ENCODE measurements around the gene ADORA1. TPM values are rescaled to one million over a fixed set of nuclear protein-coding genes. Genes with fewer than 3 reads are reported as not detected.

Gene ADORA1
- total RNA-seq, 2 experiments from 2014 or later, result not detected

- Histone ChIP-seq H3K27ac (ENCODE audit: low read depth, low read length, poor library complexity, severe bottlenecking) (no peak overlapping the region), H3K79me2 (ENCODE audit: insufficient read depth, low read depth, low read length) (no peaks in the 10 kb centered on the region), H2AFZ (ENCODE audit: low read length) (no peak overlapping the region), H3K9me3 (ENCODE audit: low read length) (peaks cover under 1% of the 10 kb centered on the region; the same call in 1 of the 2 replicates), H4K20me1 (ENCODE audit: insufficient read depth, low read length) (no peaks in the 10 kb centered on the region), H3K9me2 (ENCODE audit: insufficient read depth, low read length) (no peaks in the 10 kb centered on the region), H3K4me2 (ENCODE audit: low read length) (no peak overlapping the region), H3K36me3 (ENCODE audit: insufficient read depth, low read length) (no peaks in the 10 kb centered on the region), H3K4me1 (ENCODE audit: insufficient read depth, low read length, poor library complexity, severe bottlenecking) (no peaks in the 10 kb centered on the region), H3K4me3 (ENCODE audit: low read depth, low read length, poor library complexity, severe bottlenecking) (no peak overlapping the region)
- ChIA-PET CTCF (ENCODE audit: unreplicated experiment) (no interaction called here), POLR2A (no interaction called here)
- intact Hi-C loops (cut with micrococcal nuclease; ENCODE audit: unreplicated experiment), result no loop called here
- TF ChIP-seq CTCF (conservative IDR thresholded peaks at IDR 0.05; ENCODE audit: low read length), result no peak
- TF ChIP-seq EZH2phosphoT487 (IDR thresholded peaks at IDR 0.05; ENCODE audit: borderline replicate concordance, low read depth, low read length), result no peak
- DNase-seq (ENCODE audit: low spot score), result no peak
- no TSS peak for BruUV-seq (replicated peaks)
Measured at GRCh38 chr1:203089651-203090045, 37.9 kb upstream of the ADORA1 start.

DNA sequence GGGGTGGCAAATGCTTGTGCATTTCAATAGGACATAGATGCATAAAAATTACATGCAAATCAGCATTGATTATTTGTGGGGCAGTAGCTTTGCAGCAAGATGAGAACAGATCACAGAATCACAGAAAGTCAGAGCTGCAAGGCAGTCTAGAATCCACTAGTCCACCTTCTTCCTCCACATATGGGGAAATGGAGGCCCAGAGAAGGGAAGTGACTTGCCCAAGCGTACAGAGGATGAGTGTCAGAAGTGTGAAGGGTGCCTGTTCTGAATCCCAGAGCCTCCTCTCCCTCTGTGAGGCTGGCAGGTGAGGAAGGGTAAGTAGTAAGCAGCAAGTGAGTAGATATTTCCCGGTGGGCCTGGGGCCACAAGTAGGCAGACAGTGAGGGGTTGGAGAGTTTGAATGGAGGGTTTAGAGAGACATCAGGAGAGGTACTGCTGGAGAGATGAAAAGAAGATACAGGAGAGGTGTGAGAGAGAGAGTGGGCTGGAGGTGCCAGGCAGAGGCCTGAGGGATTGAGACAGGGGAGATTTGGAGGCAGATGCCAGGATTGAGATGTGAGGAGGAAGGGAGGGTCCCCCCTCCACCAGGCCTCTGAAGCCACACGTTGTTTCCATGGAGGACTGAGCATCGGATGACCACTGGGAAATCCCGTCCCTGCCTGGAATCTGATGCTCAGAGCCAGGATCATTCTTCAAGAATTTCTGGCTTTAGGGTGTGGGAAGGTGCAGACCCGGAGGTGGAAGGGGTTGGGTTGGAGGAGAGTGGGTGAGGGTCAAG, 36.9 kb upstream of the ADORA1 start:
- BruUV-seq (replicated peaks), result no TSS peak
- Histone ChIP-seq H3K9me3 (ENCODE audit: low read length) (peaks cover 10% of the 10 kb centered on the region), H3K79me2 (ENCODE audit: insufficient read depth, low read depth, low read length) (no peaks in the 10 kb centered on the region), H2AFZ (ENCODE audit: low read length) (no peak overlapping the region), H3K4me1 (ENCODE audit: insufficient read depth, low read length, poor library complexity, severe bottlenecking) (no peaks in the 10 kb centered on the region), H3K36me3 (ENCODE audit: insufficient read depth, low read length) (no peaks in the 10 kb centered on the region), H3K27ac (ENCODE audit: low read depth, low read length, poor library complexity, severe bottlenecking) (no peak overlapping the region), H3K9me2 (ENCODE audit: insufficient read depth, low read length) (no peaks in the 10 kb centered on the region), H3K4me2 (ENCODE audit: low read length) (no peak overlapping the region), H4K20me1 (ENCODE audit: insufficient read depth, low read length) (no peaks in the 10 kb centered on the region), H3K4me3 (ENCODE audit: low read depth, low read length, poor library complexity, severe bottlenecking) (no peak overlapping the region)
- no peak for DNase-seq (ENCODE audit: low spot score)
- CTCF ChIA-PET (ENCODE audit: unreplicated experiment), result no interaction called here
- intact Hi-C loops (cut with micrococcal nuclease; ENCODE audit: unreplicated experiment), result no loop called here
- TF ChIP-seq EZH2phosphoT487 (IDR thresholded peaks at IDR 0.05; ENCODE audit: borderline replicate concordance, low read depth, low read length), result no peak
- no peak for TF ChIP-seq CTCF (conservative IDR thresholded peaks at IDR 0.05; ENCODE audit: low read length)
- POLR2A ChIA-PET, result no interaction called here

- no peak overlapping the region for H3K4me2 ChIP-seq (ENCODE audit: low read length)
- intact Hi-C loops (cut with micrococcal nuclease; ENCODE audit: unreplicated experiment), result no loop called here
- H3K9me3 ChIP-seq (ENCODE audit: low read length), result peaks cover 14% of the 10 kb centered on the region
- H4K20me1 ChIP-seq (ENCODE audit: insufficient read depth, low read length), result no peaks in the 10 kb centered on the region
- no peak for DNase-seq (ENCODE audit: low spot score)
- no peak overlapping the region for H3K4me3 ChIP-seq (ENCODE audit: low read depth, low read length, poor library complexity, severe bottlenecking)
- CTCF ChIA-PET (ENCODE audit: unreplicated experiment), result no interaction called here
- H3K4me1 ChIP-seq (ENCODE audit: insufficient read depth, low read length, poor library complexity, severe bottlenecking), result no peaks in the 10 kb centered on the region
- BruUV-seq (replicated peaks), result no TSS peak
- no peak overlapping the region for H2AFZ ChIP-seq (ENCODE audit: low read length)
- POLR2A ChIA-PET, result no interaction called here
- no peak overlapping the region for H3K27ac ChIP-seq (ENCODE audit: low read depth, low read length, poor library complexity, severe bottlenecking)
- TF ChIP-seq CTCF (conservative IDR thresholded peaks at IDR 0.05; ENCODE audit: low read length) (no peak), EZH2phosphoT487 (IDR thresholded peaks at IDR 0.05; ENCODE audit: borderline replicate concordance, low read depth, low read length) (no peak)
- H3K79me2 ChIP-seq (ENCODE audit: insufficient read depth, low read depth, low read length), result no peaks in the 10 kb centered on the region
- H3K9me2 ChIP-seq (ENCODE audit: insufficient read depth, low read length), result no peaks in the 10 kb centered on the region
- no peaks in the 10 kb centered on the region for H3K36me3 ChIP-seq (ENCODE audit: insufficient read depth, low read length)
Measured at GRCh38 chr1:203091199-203091477, 36.4 kb upstream of the ADORA1 start.
